Cardiac fibroblast (primary cell): ENCODE results near the gene RAP1GAP.

Experiments used
- DNase-seq, 2 donors: peaks; one replicate each; pipeline versions ENCODE4 v3.0.0 to v3.0.0-alpha.2; 2010; ENCODE audit warnings: low read depth in 2 of 2
- H3K4me3 ChIP-seq, 2 donors: replicated peaks in 1 of 2; 1 replicate in 1 of 2; 2 replicates in 1 of 2; pipeline ENCODE4 v1.5.1; 2011; ENCODE audit warnings: low read depth in 2 of 2, low read length in 2 of 2, mild to moderate bottlenecking in 2 of 2, moderate library complexity in 1 of 2
- CTCF ChIP-seq: IDR thresholded peaks from one replicate; pipeline ENCODE4 v1.5.1; 2011; ENCODE audit warnings: low read depth, mild to moderate bottlenecking, low read length, inconsistent platforms

The RAP1GAP gene

GRCh38 chr1:21655259-21655658 lies 13.9 kb downstream of the RAP1GAP start:
- H3K4me3 ChIP-seq: no peak overlapping the region
- TF ChIP-seq CTCF: no peak
- no peak for DNase-seq

- DNase-seq: no peak
- TF ChIP-seq CTCF: no peak
- H3K4me3 ChIP-seq: no peak overlapping the region
These were observed 14.9 kb downstream of the RAP1GAP start for GRCh38 chr1:21654209-21654608.

- no peak for DNase-seq
- no peak overlapping the region for H3K4me3 ChIP-seq
- no peak for TF ChIP-seq CTCF
These were observed 15.4 kb downstream of the RAP1GAP start for GRCh38 chr1:21653744-21654100.

GRCh38 chr1:21652937-21653743 lies 16.0 kb downstream of the RAP1GAP start:
- DNase-seq: no peak
- no peak for TF ChIP-seq CTCF
- H3K4me3 ChIP-seq: no peak overlapping the region

GRCh38 chr1:21652101-21652936 lies 16.8 kb downstream of the RAP1GAP start:
- DNase-seq: no peak
- no peak for TF ChIP-seq CTCF
- H3K4me3 ChIP-seq: no peak overlapping the region

GRCh38 chr1:21651214-21652042 lies 17.7 kb downstream of the RAP1GAP start:
- TF ChIP-seq CTCF: no peak
- DNase-seq: no peak

More at GRCh38 chr1:21651214-21652042, 17.7 kb downstream of the RAP1GAP start:
- H3K4me3 ChIP-seq: peak overlapping the region; percentile 36 to 43
